Endodermal cell (in vitro differentiated cells): ENCODE data around the gene CMC1. TPM values are rescaled to one million over a fixed set of nuclear protein-coding genes. Genes with fewer than 3 reads are reported as not detected.

Experiments
- DNase-seq: peaks from one replicate; pipeline ENCODE4 v3.0.0-alpha.2; 2017
- H3K27ac ChIP-seq: 2 replicates; pipeline ENCODE4 v1.5.1; 2013; ENCODE audit warnings: mild to moderate bottlenecking, low read depth, low read length, moderate library complexity
- H3K27me3 ChIP-seq: 2 replicates; pipeline ENCODE4 v1.6.1; 2013; ENCODE audit warnings: mild to moderate bottlenecking, low read length, moderate library complexity; ENCODE audit not compliant: insufficient read depth, control insufficient read depth, poor library complexity, severe bottlenecking
- H3K36me3 ChIP-seq: 2 replicates; pipeline ENCODE4 v1.7.0; 2013; ENCODE audit warnings: mild to moderate bottlenecking, low read length, moderate library complexity; ENCODE audit not compliant: control insufficient read depth, insufficient read depth
- H3K4me1 ChIP-seq: one replicate; pipeline ENCODE4 v1.7.0; 2013; ENCODE audit warnings: low read length; ENCODE audit not compliant: control insufficient read depth, insufficient read depth
- H3K4me3 ChIP-seq: 2 replicates; pipeline ENCODE4 v1.5.1; 2013; ENCODE audit warnings: mild to moderate bottlenecking, low read length, moderate library complexity
- H3K9ac ChIP-seq: 2 replicates; pipeline ENCODE4 v1.6.1; 2013; ENCODE audit warnings: mild to moderate bottlenecking, low read length, moderate library complexity; ENCODE audit not compliant: poor library complexity, severe bottlenecking; ENCODE audit errors: extremely low read depth
- H3K9me3 ChIP-seq: 2 replicates; pipeline ENCODE4 v1.6.1; 2013; ENCODE audit warnings: mild to moderate bottlenecking, low read length, moderate library complexity; ENCODE audit not compliant: control insufficient read depth
- H3K27ac Mint-ChIP-seq: 2 replicates; pipeline ENCODE4 v1.8.0; 2020; ENCODE audit warnings: mixed read lengths
- H3K27me3 Mint-ChIP-seq: 2 replicates; pipeline ENCODE4 v1.8.0; 2021; ENCODE audit warnings: mild to moderate bottlenecking, mixed read lengths; ENCODE audit not compliant: insufficient read depth
- H3K36me3 Mint-ChIP-seq: 2 replicates; pipeline ENCODE4 v1.8.0; 2020; ENCODE audit warnings: low read depth, mixed read lengths
- H3K4me1 Mint-ChIP-seq: 2 replicates; pipeline ENCODE4 v1.8.0; 2020; ENCODE audit warnings: mixed read lengths
- H3K4me3 Mint-ChIP-seq: 2 replicates; pipeline ENCODE4 v1.8.0; 2020; ENCODE audit warnings: mild to moderate bottlenecking, moderate library complexity, mixed read lengths
- H3K9me3 Mint-ChIP-seq: 2 replicates; pipeline ENCODE4 v1.8.0; 2020; ENCODE audit warnings: mild to moderate bottlenecking, mixed read lengths
- WGBS, 2 experiments: methylation state at CpG; one replicate each; pipeline versions ENCODE4 v1.1.5 to v1.1.7; 2013; ENCODE audit warnings: missing lambda C conversion rate in 2 of 2, mixed read lengths in 1 of 2; ENCODE audit not compliant: insufficient coverage in 1 of 2, insufficient read length in 1 of 2; 5-methylcytosine and 5-hydroxymethylcytosine counted together
- total RNA-seq, 2 donors: library from RNA; stranded (reverse); fragmentation: NEBNext Ultra II Directional in 1 of 2; extraction: Animal tissue kit (Norgen Biotek cat#: 25700) in 1 of 2; gene quantifications; 2 replicates in 1 of 2; 3 replicates in 1 of 2; pipeline ENCODE4 v1.2.1, GENCODE V29; 2021
- TF ChIP-seq, protein P1 (sequence below): fragments of 200-600 bp; sonication (generic); conservative IDR thresholded peaks from 2 replicates; pipeline ENCODE4 v1.5.0; 2021; ENCODE audit warnings: antibody characterized with exemption, mild to moderate bottlenecking

Gene CMC1
- total RNA-seq, 2 donors from 2014 or later, result 23.8 to 33.6 TPM

DNA sequence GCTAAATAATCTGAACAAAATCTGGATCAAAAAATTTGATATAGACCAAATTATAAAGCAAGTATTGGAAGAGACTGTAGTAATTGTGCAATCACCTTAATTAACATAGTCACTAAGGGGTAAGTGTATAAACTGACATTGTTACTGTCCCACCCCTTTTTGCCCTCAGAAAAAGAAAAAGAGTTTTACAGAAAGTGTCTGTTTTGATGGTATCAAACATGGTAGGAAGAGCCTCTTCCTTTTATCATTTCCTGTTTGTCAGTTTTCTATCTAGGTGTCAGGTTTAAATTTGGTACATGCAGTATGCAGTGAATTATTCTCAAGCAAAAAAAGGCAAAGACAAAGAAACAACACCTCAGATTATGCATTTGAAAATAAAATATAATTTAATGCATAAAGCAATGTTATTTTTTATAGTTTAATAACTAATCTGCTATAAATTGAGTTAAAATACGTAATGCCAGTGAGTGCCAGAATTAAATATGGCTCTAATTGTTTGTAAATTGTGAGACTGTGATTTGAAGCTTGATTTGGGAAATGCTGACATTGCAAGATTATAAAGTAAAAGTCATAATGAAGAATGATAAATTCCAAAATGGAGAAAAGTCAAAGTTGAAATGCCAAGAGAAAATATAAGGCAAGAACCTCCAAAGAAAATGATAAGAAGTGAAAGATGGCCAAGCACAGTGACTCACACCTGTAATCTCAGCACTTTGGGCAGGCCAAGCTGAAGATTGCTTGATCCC lies 30.3 kb upstream of the CMC1 start:
- WGBS, 2 experiments, result 93 to 100% methylated on average over 1 of the region's 1 CpG
- Mint-ChIP-seq H3K27ac (no peak overlapping the region), H3K9me3 (peaks cover 12% of the 10 kb centered on the region)

DNA sequence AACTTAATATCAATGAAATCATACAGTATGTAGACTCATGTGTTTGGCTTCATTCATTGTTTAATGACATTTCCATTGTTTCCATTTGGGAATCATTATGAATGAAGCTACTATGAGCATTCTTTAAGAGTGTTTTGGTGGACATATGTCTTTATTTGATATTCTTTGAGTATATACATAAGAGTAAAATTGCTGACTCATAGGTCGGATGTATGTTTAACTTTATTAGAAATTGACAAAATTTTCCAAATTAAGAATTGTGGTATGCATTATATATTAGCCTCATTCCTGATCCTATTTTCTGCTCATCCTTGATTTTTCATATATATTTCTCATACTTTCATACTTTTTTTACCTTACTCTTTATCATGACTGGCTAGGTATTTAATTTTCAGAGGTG lies 28.7 kb upstream of the CMC1 start:
- no peaks in the 10 kb centered on the region for H3K27me3 Mint-ChIP-seq
- Histone ChIP-seq H3K36me3 (no peaks in the 10 kb centered on the region), H3K4me3 (no peak overlapping the region), H3K9me3 (peaks cover 11% of the 10 kb centered on the region), H3K4me1 (no peaks in the 10 kb centered on the region), H3K27ac (no peak overlapping the region), H3K9ac (no peak overlapping the region), H3K27me3 (no peaks in the 10 kb centered on the region)
- H3K9me3 Mint-ChIP-seq, result peaks cover 12% of the 10 kb centered on the region
- WGBS, 2 experiments, result 100% methylated on average over 1 of the region's 1 CpG; no CpG with 5 or more reads in 1 of the 2 experiments
- peaks cover 5% of the 10 kb centered on the region for H3K36me3 Mint-ChIP-seq
- TF ChIP-seq, protein P1, sequence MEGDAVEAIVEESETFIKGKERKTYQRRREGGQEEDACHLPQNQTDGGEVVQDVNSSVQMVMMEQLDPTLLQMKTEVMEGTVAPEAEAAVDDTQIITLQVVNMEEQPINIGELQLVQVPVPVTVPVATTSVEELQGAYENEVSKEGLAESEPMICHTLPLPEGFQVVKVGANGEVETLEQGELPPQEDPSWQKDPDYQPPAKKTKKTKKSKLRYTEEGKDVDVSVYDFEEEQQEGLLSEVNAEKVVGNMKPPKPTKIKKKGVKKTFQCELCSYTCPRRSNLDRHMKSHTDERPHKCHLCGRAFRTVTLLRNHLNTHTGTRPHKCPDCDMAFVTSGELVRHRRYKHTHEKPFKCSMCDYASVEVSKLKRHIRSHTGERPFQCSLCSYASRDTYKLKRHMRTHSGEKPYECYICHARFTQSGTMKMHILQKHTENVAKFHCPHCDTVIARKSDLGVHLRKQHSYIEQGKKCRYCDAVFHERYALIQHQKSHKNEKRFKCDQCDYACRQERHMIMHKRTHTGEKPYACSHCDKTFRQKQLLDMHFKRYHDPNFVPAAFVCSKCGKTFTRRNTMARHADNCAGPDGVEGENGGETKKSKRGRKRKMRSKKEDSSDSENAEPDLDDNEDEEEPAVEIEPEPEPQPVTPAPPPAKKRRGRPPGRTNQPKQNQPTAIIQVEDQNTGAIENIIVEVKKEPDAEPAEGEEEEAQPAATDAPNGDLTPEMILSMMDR, result no peak
- no peak overlapping the region for H3K27ac Mint-ChIP-seq
- no peak overlapping the region for H3K4me3 Mint-ChIP-seq
- DNase-seq, result no peak
- H3K4me1 Mint-ChIP-seq, result no peaks in the 10 kb centered on the region

More for the DNA sequence above, 30.3 kb upstream of the CMC1 start:
- H3K4me1 Mint-ChIP-seq, result peaks cover 5% of the 10 kb centered on the region
- TF ChIP-seq, protein P1, result no peak
- no peak overlapping the region for H3K27ac ChIP-seq
- no peaks in the 10 kb centered on the region for H3K27me3 Mint-ChIP-seq
- H3K4me1 ChIP-seq, result no peaks in the 10 kb centered on the region
- H3K9ac ChIP-seq, result no peak overlapping the region
- no peak overlapping the region for H3K4me3 ChIP-seq
- peaks cover 11% of the 10 kb centered on the region for H3K9me3 ChIP-seq
- no peak overlapping the region for H3K4me3 Mint-ChIP-seq
- no peak for DNase-seq
- peaks cover 5% of the 10 kb centered on the region for H3K36me3 Mint-ChIP-seq
- H3K36me3 ChIP-seq, result no peaks in the 10 kb centered on the region
- no peaks in the 10 kb centered on the region for H3K27me3 ChIP-seq

DNA sequence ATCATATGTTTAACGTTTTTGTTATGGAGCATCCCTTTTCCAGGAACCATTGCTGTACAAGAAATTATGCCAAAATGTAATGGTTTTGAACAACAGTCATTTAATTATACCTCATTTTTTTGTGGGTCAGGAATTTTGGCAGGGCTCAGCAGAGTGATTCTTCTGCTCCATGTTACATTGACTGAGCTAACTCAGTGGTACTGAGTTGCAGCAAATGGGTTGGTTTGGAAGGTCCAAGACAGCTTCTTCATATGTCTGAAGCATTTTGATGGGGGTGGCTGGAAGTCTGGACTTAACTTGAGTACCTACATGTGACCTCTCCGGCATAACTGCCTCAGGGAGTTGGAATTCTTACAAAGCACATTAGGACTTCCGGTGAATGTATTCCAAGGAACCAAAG lies 26.0 kb upstream of the CMC1 start:
- Histone ChIP-seq H3K9me3 (peaks cover 11% of the 10 kb centered on the region), H3K4me1 (no peaks in the 10 kb centered on the region), H3K36me3 (no peaks in the 10 kb centered on the region), H3K4me3 (no peak overlapping the region), H3K27ac (no peak overlapping the region), H3K27me3 (no peaks in the 10 kb centered on the region), H3K9ac (no peak overlapping the region)
- Mint-ChIP-seq H3K4me1 (peaks cover 4% of the 10 kb centered on the region), H3K9me3 (peaks cover 12% of the 10 kb centered on the region), H3K36me3 (peaks cover 5% of the 10 kb centered on the region), H3K27ac (no peak overlapping the region), H3K27me3 (no peaks in the 10 kb centered on the region), H3K4me3 (no peak overlapping the region)
- no peak for DNase-seq
- 91 to 100% methylated on average over 2 to 3 of the region's 3 CpGs for WGBS, 2 experiments
- TF ChIP-seq, protein P1, result no peak
